Adrenal gland (tissue), 12 donors: ENCODE data around the gene MRPL36. TPM values are rescaled to one million over a fixed set of nuclear protein-coding genes. Genes with fewer than 3 reads are reported as not detected.

ENCODE experiments used
- DNase-seq, 7 donors: peaks; one replicate each; pipeline ENCODE4 v3.0.0-alpha.2; 2019 to 2020
- H3K27ac ChIP-seq, 5 donors: fragments of 200-600 bp; sonication (generic) in 4 of 5; 1 replicate in 3 of 5; 2 replicates in 2 of 5; pipeline versions ENCODE4 v1.5.1 to v1.8.0; 2016 to 2020; ENCODE audit warnings: mild to moderate bottlenecking in 1 of 5
- H3K27me3 ChIP-seq: fragments of 200-600 bp; 2 replicates; pipeline ENCODE4 v1.8.0; 2021
- H3K36me3 ChIP-seq, 2 donors: fragments of 200-600 bp; replicated peaks in 1 of 2; 1 replicate in 1 of 2; 2 replicates in 1 of 2; pipeline versions ENCODE4 v1.5.1 to v1.8.0; 2018 to 2022
- H3K4me1 ChIP-seq, 2 donors: fragments of 200-600 bp; replicated peaks in 1 of 2; 1 replicate in 1 of 2; 2 replicates in 1 of 2; pipeline versions ENCODE4 v1.5.1 to v1.8.0; 2018 to 2021
- H3K4me3 ChIP-seq, 4 donors: fragments of 200-600 bp; sonication (generic) in 3 of 4; one replicate each; pipeline ENCODE4 v1.5.1; 2016 to 2018
- H3K9me3 ChIP-seq, 3 donors: fragments of 200-600 bp; sonication (generic) in 1 of 3; replicated peaks in 1 of 3; 1 replicate in 2 of 3; 2 replicates in 1 of 3; pipeline versions ENCODE4 v1.5.1 to v1.8.0; 2016 to 2021
- CTCF ChIP-seq, 6 experiments: fragments of 450-650 bp in 4 of 6; fragments of 200-600 bp in 2 of 6; sonication (generic) in 1 of 6; IDR thresholded peaks; 1 replicate in 5 of 6; 2 replicates in 1 of 6; pipeline versions ENCODE4 v1.5.1 to v1.8.0; 2016 to 2021; ENCODE audit warnings: antibody characterized with exemption in 6 of 6, mild to moderate bottlenecking in 2 of 6, moderate library complexity in 1 of 6
- POLR2A ChIP-seq, 2 donors: fragments of 450-650 bp; IDR thresholded peaks; one replicate each; pipeline ENCODE4 v1.6.1; 2017; ENCODE audit warnings: antibody characterized with exemption in 2 of 2, mild to moderate bottlenecking in 2 of 2, moderate library complexity in 1 of 2
- WGBS, 4 donors: extraction: QIAGEN DNeasy Blood & Tissue Kit in 2 of 4; methylation state at CpG; one replicate each; pipeline versions ENCODE4 v1.1.5 to v1.1.7; 2013 to 2017; 5-methylcytosine and 5-hydroxymethylcytosine counted together
- intact Hi-C, 2 donors: fragments of 100-400 bp; cut with DNase I; formaldehyde crosslinking; loops; one replicate each; pipeline versions ENCODE4 v1.14.1 to v1.15.0; 2022 to 2023
- polyA plus RNA-seq, 3 donors: library from polyadenylated mRNA; stranded (reverse); fragments of 200-250 nt in 2 of 3; fragments of 350-450 nt in 1 of 3; fragmentation: Illumina TruSeq in 1 of 3; extraction: RNeasy Lipid Tissue Mini Kit (QIAGEN cat#74804) in 1 of 3; gene quantifications; one replicate each; pipeline ENCODE4 v1.2.3, GENCODE V29; 2013 to 2014
- total RNA-seq, 9 donors: library from RNA; depleted of rRNA in 4 of 9; stranded (reverse); fragments of >200 nt in 4 of 9; fragments of 120-200 nt in 1 of 9; fragmentation: NEBNext Ultra II Directional in 1 of 9; extraction: Animal tissue kit (Norgen Biotek cat#: 25700) in 1 of 9; gene quantifications; one replicate each; pipeline versions ENCODE4 v1.1.0 to v1.2.4, GENCODE V29; 2013 to 2023
- donor health status: healthy with polysubstance abuse.
- donor health status: Bipolar disorder and iron deficiency.
- donor health status: DM: yes; HTN: yes; CAD: no.
- donor health status: DM: no; HTN: no; CAD: no.
- donor health status: DM: no; HTN: no; CAD: no.
- donor health status: DM: yes; HTN: yes; CAD: no.

Gene MRPL36
- total and polyA plus RNA-seq, 12 donors, result 23.3 to 97.4 (median 61.3) TPM

GRCh38 chr5:1796371-1797102 is 3.1 kb downstream of the MRPL36 start:
- Histone ChIP-seq H3K4me3 (no peak overlapping the region), H3K9me3 (no peaks in the 10 kb centered on the region), H3K27me3 (no peaks in the 10 kb centered on the region), H3K36me3 (peaks cover 0 to 25% of the 10 kb centered on the region in 2 donors), H3K4me1 (peaks cover 4 to 6% of the 10 kb centered on the region in 2 donors), H3K27ac (no peak overlapping the region)
- DNase-seq, result no peak
- intact Hi-C loops, result no loop called here
- TF ChIP-seq POLR2A (IDR thresholded peaks at IDR 0.05), result no peak
- TF ChIP-seq CTCF (IDR thresholded peaks at IDR 0.05), result no peak
- 83 to 90% (median 88%) methylated on average over 14 to 21 of the region's 21 CpGs for WGBS, 4 donors

DNA sequence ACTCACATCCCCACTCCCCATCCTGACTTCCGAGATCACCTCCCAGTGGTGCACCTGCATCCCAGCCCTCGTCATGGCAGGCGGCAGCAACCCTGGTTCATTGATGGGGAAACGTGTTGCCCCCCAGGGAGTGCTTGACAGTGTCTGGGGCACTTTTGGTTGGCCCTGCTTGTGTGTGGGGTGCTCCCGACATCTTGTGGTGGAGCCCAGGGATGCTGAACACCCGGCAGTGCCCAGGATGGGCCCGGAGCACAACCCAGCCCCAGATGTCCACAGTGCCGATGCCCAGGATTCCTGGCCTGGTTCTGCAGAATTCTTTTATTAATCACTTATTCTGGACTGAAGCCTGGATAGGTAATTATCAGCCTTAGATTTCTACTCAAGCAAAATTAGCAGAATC is 3.7 kb downstream of the MRPL36 start:
- Histone ChIP-seq H3K4me1 (peaks cover 4 to 6% of the 10 kb centered on the region in 2 donors), H3K27me3 (no peaks in the 10 kb centered on the region), H3K27ac (no peak overlapping the region), H3K36me3 (peaks cover 0 to 25% of the 10 kb centered on the region in 2 donors), H3K4me3 (no peak overlapping the region), H3K9me3 (no peaks in the 10 kb centered on the region)
- intact Hi-C loops, result no loop called here
- 87 to 93% (median 93%) methylated on average over 5 to 8 of the region's 8 CpGs for WGBS, 4 donors
- DNase-seq, result no peak
- TF ChIP-seq POLR2A (IDR thresholded peaks at IDR 0.05), result no peak
- no peak for TF ChIP-seq CTCF (IDR thresholded peaks at IDR 0.05)

- no peak for DNase-seq
- H3K27me3 ChIP-seq, result no peaks in the 10 kb centered on the region
- intact Hi-C loops, result no loop called here
- no peak overlapping the region for H3K4me3 ChIP-seq
- peaks cover 4 to 6% of the 10 kb centered on the region in 2 donors for H3K4me1 ChIP-seq
- 76 to 84% (median 84%) methylated on average over 12 to 13 of the region's 13 CpGs for WGBS, 4 donors
- no peaks in the 10 kb centered on the region for H3K9me3 ChIP-seq
- no peak overlapping the region for H3K27ac ChIP-seq
- no peak for TF ChIP-seq CTCF (IDR thresholded peaks at IDR 0.05)
- no peak for TF ChIP-seq POLR2A (IDR thresholded peaks at IDR 0.05)
- H3K36me3 ChIP-seq, result peaks cover 0 to 25% of the 10 kb centered on the region in 2 donors
These were observed 4.1 kb downstream of the MRPL36 start for GRCh38 chr5:1795506-1795905.

- H3K36me3 ChIP-seq, result peaks cover 0 to 25% of the 10 kb centered on the region in 2 donors
- WGBS, 4 donors, result 86 to 94% (median 93%) methylated on average over 10 to 17 of the region's 17 CpGs
- no peak for DNase-seq
- no peak overlapping the region for H3K4me3 ChIP-seq
- H3K27ac ChIP-seq, result no peak overlapping the region
- H3K27me3 ChIP-seq, result no peaks in the 10 kb centered on the region
- peaks cover 4 to 6% of the 10 kb centered on the region in 2 donors for H3K4me1 ChIP-seq
- H3K9me3 ChIP-seq, result no peaks in the 10 kb centered on the region
- intact Hi-C loops, result no loop called here
- TF ChIP-seq CTCF (IDR thresholded peaks at IDR 0.05), result no peak
- TF ChIP-seq POLR2A (IDR thresholded peaks at IDR 0.05), result no peak
These were observed 4.7 kb downstream of the MRPL36 start for GRCh38 chr5:1794901-1795290.
